ENCODE measurements around the gene ABTB2. TPM values are rescaled to one million over a fixed set of nuclear protein-coding genes. Genes with fewer than 3 reads are reported as not detected.

ABTB2 gene
- total RNA-seq, 1 experiment from 2014 or later, result 3.1 TPM

DNA sequence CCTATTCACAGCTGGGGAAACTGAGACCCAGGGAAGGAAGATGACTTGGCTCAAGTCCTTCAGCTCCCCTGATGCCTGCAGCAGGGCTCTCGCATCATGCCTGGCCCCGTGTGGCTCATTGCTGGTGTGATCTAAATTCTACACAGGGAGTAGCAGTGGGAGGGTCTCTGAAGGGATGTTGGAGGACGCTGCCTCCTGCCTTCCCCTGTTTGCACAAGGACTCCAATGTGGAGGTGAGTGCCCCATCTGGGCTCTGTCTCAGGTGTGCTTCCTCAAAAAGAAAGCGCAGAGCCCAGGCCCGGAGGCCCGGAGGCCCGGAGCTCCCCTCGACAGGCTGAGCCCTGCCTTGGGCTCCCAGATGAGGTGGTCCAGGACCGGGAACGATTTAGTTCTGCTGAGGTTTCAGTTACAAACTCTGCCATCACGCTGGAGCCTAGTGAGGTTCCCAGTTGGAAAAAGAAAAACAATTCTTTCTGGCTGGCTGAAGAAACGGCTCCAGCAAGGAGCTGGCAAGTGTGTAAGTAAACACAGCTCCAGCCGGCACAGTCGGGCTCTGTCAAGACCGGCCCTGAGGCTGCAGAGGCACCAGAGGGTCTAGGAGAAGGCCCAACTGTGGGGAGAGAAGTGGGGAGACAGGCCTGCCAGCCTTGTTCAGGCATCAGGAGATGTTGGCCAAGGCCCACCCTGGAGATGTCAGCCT lies 202.6 kb downstream of the ABTB2 start:
- ChIA-PET CTCF (interaction anchor here (0.5 to 1.4 kb wide), 7 partner anchors 12 to 357 kb away, joined by 3 to 8 read pairs (median 5); no protein-coding TSS in a partner anchor), POLR2A (interaction anchor here (0.7 kb wide), 1 partner anchor 74 kb away, joined by 3 read pairs; no protein-coding TSS in a partner anchor)
- Mint-ChIP-seq H3K36me3 (ENCODE audit: insufficient read depth, unreplicated experiment) (peaks cover 20% of the 10 kb centered on the region), H3K4me1 (ENCODE audit: insufficient read depth, unreplicated experiment) (no peaks in the 10 kb centered on the region), H3K9me3 (ENCODE audit: unreplicated experiment) (no peaks in the 10 kb centered on the region), H3K4me3 (ENCODE audit: unreplicated experiment) (no peak overlapping the region), H3K27ac (ENCODE audit: low read depth, unreplicated experiment) (no peak overlapping the region), H3K27me3 (ENCODE audit: insufficient read depth, unreplicated experiment) (no peaks in the 10 kb centered on the region)
- intact Hi-C loops (cut with micrococcal nuclease), result no loop called here
- TF ChIP-seq CTCF (IDR thresholded peaks at IDR 0.05; ENCODE audit: unreplicated experiment), result no peak
- BruUV-seq (replicated peaks), result no TSS peak
- no peak for DNase-seq (ENCODE audit: unreplicated experiment)

GRCh38 chr11:34154059-34154875 lies 203.5 kb downstream of the ABTB2 start:
- Mint-ChIP-seq H3K27ac (ENCODE audit: low read depth, unreplicated experiment) (no peak overlapping the region), H3K27me3 (ENCODE audit: insufficient read depth, unreplicated experiment) (no peaks in the 10 kb centered on the region), H3K4me1 (ENCODE audit: insufficient read depth, unreplicated experiment) (no peaks in the 10 kb centered on the region), H3K36me3 (ENCODE audit: insufficient read depth, unreplicated experiment) (peaks cover 20% of the 10 kb centered on the region), H3K4me3 (ENCODE audit: unreplicated experiment) (no peak overlapping the region), H3K9me3 (ENCODE audit: unreplicated experiment) (no peaks in the 10 kb centered on the region)
- ChIA-PET POLR2A (no interaction called here), CTCF (interaction anchor here (0.5 to 1.2 kb wide), 5 partner anchors 13 to 341 kb away, joined by 3 to 7 read pairs (median 6); no protein-coding TSS in a partner anchor)
- DNase-seq (ENCODE audit: unreplicated experiment), result no peak
- TF ChIP-seq CTCF (IDR thresholded peaks at IDR 0.05; ENCODE audit: unreplicated experiment), result no peak
- intact Hi-C loops (cut with micrococcal nuclease), result no loop called here
- no TSS peak for BruUV-seq (replicated peaks)

DNA sequence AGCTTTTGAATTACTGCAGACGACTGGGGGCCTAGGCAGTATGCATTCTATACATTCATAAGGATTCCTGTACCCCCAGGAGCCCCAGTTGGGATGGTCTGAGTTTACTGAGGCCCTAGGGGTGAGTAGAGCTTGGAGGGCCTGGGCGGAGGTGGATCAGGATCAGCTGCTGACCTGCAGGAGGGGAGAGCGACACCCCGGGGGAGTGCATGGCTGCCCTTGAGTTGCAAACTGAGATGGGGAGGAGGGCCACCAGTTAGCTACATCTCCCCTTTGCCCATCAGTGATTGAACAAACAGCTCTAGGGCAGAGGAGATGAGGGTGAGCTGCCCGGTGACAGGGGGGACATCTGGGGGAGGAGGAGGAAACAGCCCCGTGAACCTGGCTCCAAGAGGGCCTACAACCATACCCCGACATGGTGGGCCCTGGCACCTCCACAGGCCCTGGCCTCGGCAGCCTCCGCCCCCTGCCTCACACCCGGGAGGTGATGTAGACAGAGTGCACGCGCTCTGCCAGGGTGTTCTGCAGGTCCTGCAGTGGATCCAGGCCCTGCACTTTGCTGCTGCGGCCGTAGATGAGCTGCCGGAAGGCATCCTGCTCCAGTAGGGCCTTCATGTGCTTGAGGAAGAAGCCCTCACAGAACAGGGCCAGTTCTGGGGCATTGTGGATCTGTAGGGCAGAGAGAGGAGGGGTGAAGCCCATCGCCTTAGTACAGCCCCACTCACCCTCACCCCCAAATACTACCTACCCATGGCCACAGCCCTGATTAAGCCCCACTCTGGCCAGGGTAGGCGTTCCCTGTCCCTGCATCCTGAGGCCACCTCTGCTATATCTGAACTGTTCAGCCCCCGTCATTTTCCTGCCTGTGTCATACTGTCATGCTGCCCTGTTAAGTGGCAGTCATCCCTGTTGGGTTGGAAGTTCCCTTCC lies 205.6 kb downstream of the ABTB2 start:
- ChIA-PET CTCF (interaction anchor here (0.6 to 1.4 kb wide), 7 partner anchors 22 to 746 kb away, joined by 3 to 4 read pairs (median 3); no protein-coding TSS in a partner anchor), POLR2A (interaction anchor here (0.6 kb wide), 1 partner anchor 15 kb away, joined by 3 read pairs; no protein-coding TSS in a partner anchor)
- DNase-seq (ENCODE audit: unreplicated experiment), result no peak
- Mint-ChIP-seq H3K36me3 (ENCODE audit: insufficient read depth, unreplicated experiment) (peaks cover 30% of the 10 kb centered on the region), H3K9me3 (ENCODE audit: unreplicated experiment) (no peaks in the 10 kb centered on the region), H3K4me1 (ENCODE audit: insufficient read depth, unreplicated experiment) (no peaks in the 10 kb centered on the region), H3K4me3 (ENCODE audit: unreplicated experiment) (no peak overlapping the region), H3K27ac (ENCODE audit: low read depth, unreplicated experiment) (peak overlapping the region; percentile 29), H3K27me3 (ENCODE audit: insufficient read depth, unreplicated experiment) (no peaks in the 10 kb centered on the region)
- no peak for TF ChIP-seq CTCF (IDR thresholded peaks at IDR 0.05; ENCODE audit: unreplicated experiment)
- no TSS peak for BruUV-seq (replicated peaks)
- intact Hi-C loops (cut with micrococcal nuclease), result no loop called here

Measured in MCF 10A (cell line).